ENCODE results near the gene FOXF1. TPM values are rescaled to one million over a fixed set of nuclear protein-coding genes. Genes with fewer than 3 reads are reported as not detected.

The FOXF1 gene
- total RNA-seq, 1 experiment from 2014 or later: 0.10 TPM

DNA sequence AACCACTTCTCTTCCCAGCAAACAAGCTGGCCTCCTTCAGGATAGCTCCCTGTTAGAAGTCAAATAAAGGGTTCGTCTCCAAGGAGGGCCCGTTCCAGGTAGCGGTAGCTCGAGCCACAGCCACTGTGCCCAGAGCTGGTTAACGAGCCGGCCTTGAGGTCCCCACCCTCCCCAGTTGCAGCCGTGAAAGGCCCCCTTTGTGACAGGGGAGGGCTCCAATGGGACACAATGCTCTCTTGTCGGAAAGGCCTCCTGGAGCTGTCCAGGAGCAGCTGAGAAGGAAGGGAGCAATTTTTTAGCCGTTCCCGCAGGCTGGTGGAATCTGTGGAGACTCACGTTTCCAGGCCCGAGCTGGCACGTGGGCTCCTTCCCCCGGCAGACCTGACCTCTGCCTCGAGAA is 29.9 kb upstream of the FOXF1 start:
- in situ Hi-C loops (cut with HindIII; ENCODE audit: low pct_unique_long_range_greater_than_20kb, low sequenced_read_pairs) (no loop called here), intact Hi-C loops (cut with micrococcal nuclease; ENCODE audit: unreplicated experiment) (no loop called here)
- ATAC-seq (no peak), DNase-seq (ENCODE audit: low read depth, low spot score) (no peak)
- BruUV-seq (replicated peaks): no TSS peak
- CTCF ChIA-PET: no interaction called here
- TF ChIP-seq CTCF (IDR thresholded peaks at IDR 0.05) (no peak), POLR2AphosphoS5 (IDR thresholded peaks at IDR 0.05; ENCODE audit: low read depth, low read length) (no peak)
- Histone ChIP-seq H3K9me3 (ENCODE audit: control insufficient read depth, insufficient read depth, low read depth, low read length) (no peaks in the 10 kb centered on the region), H3K27ac (ENCODE audit: low read length) (no peak overlapping the region), H3K36me3 (ENCODE audit: control insufficient read depth, insufficient read depth, low read length) (no peaks in the 10 kb centered on the region), H3K4me1 (ENCODE audit: control insufficient read depth, insufficient read depth, low read length) (no peaks in the 10 kb centered on the region), H3K27me3 (ENCODE audit: control insufficient read depth, insufficient read depth, low read length) (peaks cover 8% of the 10 kb centered on the region), H3K4me3 (ENCODE audit: low read depth in 2 of 2, low read length in 2 of 2) (no peak overlapping the region)
- POLR2A ChIA-PET: no interaction called here

DNA sequence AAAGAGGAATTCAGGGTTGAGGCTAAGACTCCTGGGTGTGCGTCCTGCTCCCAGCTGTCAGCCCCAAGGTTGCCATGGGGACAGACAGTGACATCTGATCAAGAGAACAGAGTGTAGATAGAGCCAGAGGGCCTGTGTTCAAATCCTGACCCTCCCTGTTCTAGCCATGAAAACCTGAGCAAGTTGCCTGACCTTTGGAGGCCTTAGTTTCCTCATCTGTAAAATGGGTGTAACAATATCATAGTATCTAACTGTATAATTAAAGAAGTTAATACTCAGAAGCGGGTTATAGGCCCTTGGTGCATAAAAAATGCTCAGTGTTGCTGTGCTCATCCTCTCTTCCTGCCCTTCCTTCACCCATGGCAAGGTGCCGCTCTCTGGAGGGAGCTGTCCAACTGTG is 28.7 kb upstream of the FOXF1 start:
- intact Hi-C loops (cut with micrococcal nuclease; ENCODE audit: unreplicated experiment): no loop called here
- H3K36me3 ChIP-seq (ENCODE audit: control insufficient read depth, insufficient read depth, low read length): no peaks in the 10 kb centered on the region
- CTCF ChIA-PET: no interaction called here

More for the DNA sequence above, 28.7 kb upstream of the FOXF1 start:
- no peaks in the 10 kb centered on the region for H3K4me1 ChIP-seq (ENCODE audit: control insufficient read depth, insufficient read depth, low read length)
- H3K4me3 ChIP-seq (ENCODE audit: low read depth in 2 of 2, low read length in 2 of 2): no peak overlapping the region
- ATAC-seq: no peak
- DNase-seq (ENCODE audit: low read depth, low spot score): no peak
- H3K9me3 ChIP-seq (ENCODE audit: control insufficient read depth, insufficient read depth, low read depth, low read length): no peaks in the 10 kb centered on the region
- in situ Hi-C loops (cut with HindIII; ENCODE audit: low pct_unique_long_range_greater_than_20kb, low sequenced_read_pairs): no loop called here
- TF ChIP-seq TCF7L2 (IDR thresholded peaks at IDR 0.05; ENCODE audit: low read depth, low read length) (no peak), SIN3A (IDR thresholded peaks at IDR 0.05; ENCODE audit: borderline replicate concordance, insufficient read depth, low read depth, low read length) (no peak), CTCF (IDR thresholded peaks at IDR 0.05) (no peak), POLR2AphosphoS5 (IDR thresholded peaks at IDR 0.05; ENCODE audit: low read depth, low read length) (no peak), REST (IDR thresholded peaks at IDR 0.05; ENCODE audit: insufficient read depth in 1 of 2, low read depth in 2 of 2, low read length in 1 of 2) (no peak)
- H3K27me3 ChIP-seq (ENCODE audit: control insufficient read depth, insufficient read depth, low read length): peaks cover 5% of the 10 kb centered on the region
- POLR2A ChIA-PET: no interaction called here
- BruUV-seq (replicated peaks): no TSS peak
- no peak overlapping the region for H3K27ac ChIP-seq (ENCODE audit: low read length)

All from Panc1 (cell line).